Thyroid gland (tissue), 4 donors: ENCODE data around the gene KIRREL3. TPM values are rescaled to one million over a fixed set of nuclear protein-coding genes. Genes with fewer than 3 reads are reported as not detected.

ENCODE experiments used
- DNase-seq, 2 donors: peaks; one replicate each; pipeline ENCODE4 v3.0.0-alpha.2; 2019
- H3K27ac ChIP-seq, 3 donors: fragments of 200-600 bp; sonication (generic); 1 replicate in 2 of 3; 2 replicates in 1 of 3; pipeline ENCODE4 v1.5.1; 2016 to 2019; ENCODE audit warnings: mild to moderate bottlenecking in 1 of 3, moderate library complexity in 1 of 3
- H3K27me3 ChIP-seq: fragments of 200-600 bp; sonication (generic); one replicate; pipeline ENCODE4 v1.5.1; 2019
- H3K36me3 ChIP-seq, 2 donors: fragments of 200-600 bp; sonication (generic); one replicate each; pipeline ENCODE4 v1.5.1; 2016 to 2019
- H3K4me1 ChIP-seq, 2 donors: fragments of 200-600 bp; sonication (generic); one replicate each; pipeline ENCODE4 v1.5.1; 2017 to 2019
- H3K4me3 ChIP-seq, 3 donors: fragments of 200-600 bp; sonication (generic); replicated peaks in 1 of 3; 1 replicate in 2 of 3; 2 replicates in 1 of 3; pipeline ENCODE4 v1.5.1; 2016; ENCODE audit warnings: mild to moderate bottlenecking in 1 of 3
- H3K9me3 ChIP-seq: fragments of 200-600 bp; sonication (generic); one replicate; pipeline ENCODE4 v1.5.1; 2017
- POLR2A ChIP-seq, 2 donors: fragments of 450-650 bp; IDR thresholded peaks; one replicate each; pipeline ENCODE4 v1.6.1; 2017; ENCODE audit warnings: antibody characterized with exemption in 2 of 2, mild to moderate bottlenecking in 2 of 2, moderate library complexity in 1 of 2
- WGBS, 2 donors: methylation state at CpG; one replicate each; pipeline ENCODE4 v1.1.5; 2017; 5-methylcytosine and 5-hydroxymethylcytosine counted together
- intact Hi-C: fragments of 100-400 bp; cut with DNase I; formaldehyde crosslinking; loops from one replicate; pipeline ENCODE4 v1.15.1; 2023
- total RNA-seq, 4 donors: library from RNA; depleted of rRNA; stranded (reverse); fragments of >200 nt; gene quantifications; one replicate each; pipeline ENCODE4 v1.2.3, GENCODE V29; 2016
- TF ChIP-seq, protein P1 (sequence below), 6 experiments: fragments of 200-600 bp in 3 of 6; fragments of 450-650 bp in 3 of 6; sonication (generic) in 3 of 6; IDR thresholded peaks; one replicate each; pipeline ENCODE4 v1.5.1; 2016 to 2019; ENCODE audit warnings: antibody characterized with exemption in 6 of 6, mild to moderate bottlenecking in 2 of 6, inconsistent platforms in 1 of 6, moderate library complexity in 1 of 6

KIRREL3 gene
- total RNA-seq, 4 donors from 2014 or later, result 0.78 TPM; not detected in 3

DNA sequence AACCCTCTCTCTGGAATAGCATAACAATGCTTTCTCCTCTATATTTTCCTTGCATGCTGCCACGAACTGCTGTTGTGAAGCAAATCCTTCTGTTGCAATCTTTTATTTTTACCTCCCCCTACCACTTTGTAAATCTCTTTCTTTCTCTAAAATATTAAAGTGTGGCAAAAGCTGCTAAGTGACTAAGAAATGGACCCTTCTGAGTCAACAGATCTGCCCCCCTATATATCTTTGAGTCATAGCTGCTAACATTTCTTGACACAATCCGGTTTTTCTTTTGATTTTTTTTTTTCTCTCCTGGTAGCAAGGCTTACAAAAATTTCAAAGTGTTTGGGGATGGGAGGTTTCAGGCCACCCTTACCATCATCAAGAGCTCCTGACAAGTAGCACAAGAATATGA is 39.0 kb upstream of the KIRREL3 start:
- no peak for DNase-seq

DNA sequence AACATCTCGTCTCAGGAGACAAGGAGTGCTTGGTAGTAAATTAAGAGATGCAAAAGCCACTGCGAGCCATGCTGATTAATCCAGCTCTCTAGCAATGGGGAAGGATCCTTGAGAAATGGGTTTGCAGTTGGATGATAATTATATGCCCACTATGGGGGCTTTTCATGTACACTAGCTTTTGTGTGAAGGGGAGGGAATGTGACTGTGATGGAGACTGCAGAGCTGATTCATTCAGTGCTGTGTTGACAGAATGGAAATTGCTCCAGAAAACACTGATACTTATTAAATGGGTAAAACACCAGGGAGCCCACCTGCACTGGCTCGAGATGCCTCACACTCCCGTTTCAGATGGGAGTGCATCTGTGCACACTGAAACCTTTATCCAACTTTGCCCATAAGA is 37.0 kb upstream of the KIRREL3 start:
- Histone ChIP-seq H3K27me3 (no peaks in the 10 kb centered on the region), H3K27ac (no peak overlapping the region), H3K4me3 (no peak overlapping the region), H3K4me1 (no peaks in the 10 kb centered on the region), H3K9me3 (no peaks in the 10 kb centered on the region), H3K36me3 (no peaks in the 10 kb centered on the region)
- TF ChIP-seq, protein P1, sequence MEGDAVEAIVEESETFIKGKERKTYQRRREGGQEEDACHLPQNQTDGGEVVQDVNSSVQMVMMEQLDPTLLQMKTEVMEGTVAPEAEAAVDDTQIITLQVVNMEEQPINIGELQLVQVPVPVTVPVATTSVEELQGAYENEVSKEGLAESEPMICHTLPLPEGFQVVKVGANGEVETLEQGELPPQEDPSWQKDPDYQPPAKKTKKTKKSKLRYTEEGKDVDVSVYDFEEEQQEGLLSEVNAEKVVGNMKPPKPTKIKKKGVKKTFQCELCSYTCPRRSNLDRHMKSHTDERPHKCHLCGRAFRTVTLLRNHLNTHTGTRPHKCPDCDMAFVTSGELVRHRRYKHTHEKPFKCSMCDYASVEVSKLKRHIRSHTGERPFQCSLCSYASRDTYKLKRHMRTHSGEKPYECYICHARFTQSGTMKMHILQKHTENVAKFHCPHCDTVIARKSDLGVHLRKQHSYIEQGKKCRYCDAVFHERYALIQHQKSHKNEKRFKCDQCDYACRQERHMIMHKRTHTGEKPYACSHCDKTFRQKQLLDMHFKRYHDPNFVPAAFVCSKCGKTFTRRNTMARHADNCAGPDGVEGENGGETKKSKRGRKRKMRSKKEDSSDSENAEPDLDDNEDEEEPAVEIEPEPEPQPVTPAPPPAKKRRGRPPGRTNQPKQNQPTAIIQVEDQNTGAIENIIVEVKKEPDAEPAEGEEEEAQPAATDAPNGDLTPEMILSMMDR (IDR thresholded peaks at IDR 0.05), result no peak
- TF ChIP-seq POLR2A (IDR thresholded peaks at IDR 0.05), result no peak
- DNase-seq, result no peak
- intact Hi-C loops, result no loop called here
- 44 to 62% methylated on average over 4 of the region's 4 CpGs for WGBS, 2 donors

More for the DNA sequence above, 39.0 kb upstream of the KIRREL3 start:
- Histone ChIP-seq H3K27ac (no peak overlapping the region), H3K9me3 (no peaks in the 10 kb centered on the region), H3K36me3 (no peaks in the 10 kb centered on the region), H3K4me3 (no peak overlapping the region), H3K27me3 (no peaks in the 10 kb centered on the region), H3K4me1 (no peaks in the 10 kb centered on the region)
- TF ChIP-seq, protein P1 (IDR thresholded peaks at IDR 0.05), result no peak
- TF ChIP-seq POLR2A (IDR thresholded peaks at IDR 0.05), result no peak
- WGBS, 2 donors, result 65 to 68% methylated on average over 2 of the region's 2 CpGs
- intact Hi-C loops, result no loop called here

DNA sequence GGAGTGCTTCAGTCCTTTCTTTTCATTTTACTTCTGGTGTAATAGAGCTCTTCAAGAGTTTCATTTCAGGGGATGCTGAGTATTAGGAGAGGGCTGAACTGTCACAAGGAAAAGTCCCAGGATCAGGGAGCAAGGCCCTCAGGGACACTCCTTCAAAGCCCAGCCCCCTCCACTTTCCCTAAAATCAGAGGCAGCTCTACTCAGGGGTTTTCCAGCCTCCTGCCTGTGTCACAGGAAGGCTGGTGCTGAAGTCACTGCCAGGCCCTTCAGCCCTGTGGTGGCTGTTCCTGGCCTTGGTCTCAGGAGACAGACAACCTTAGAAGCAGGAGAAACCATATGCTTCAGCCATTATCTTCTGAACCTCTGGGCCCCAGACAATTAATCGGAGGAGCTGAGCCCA is 36.4 kb upstream of the KIRREL3 start:
- no peak for DNase-seq
- Histone ChIP-seq H3K9me3 (no peaks in the 10 kb centered on the region), H3K27me3 (no peaks in the 10 kb centered on the region), H3K36me3 (no peaks in the 10 kb centered on the region), H3K4me1 (no peaks in the 10 kb centered on the region), H3K27ac (no peak overlapping the region), H3K4me3 (no peak overlapping the region)
- intact Hi-C loops, result no loop called here
- TF ChIP-seq, protein P1 (IDR thresholded peaks at IDR 0.05), result no peak
- TF ChIP-seq POLR2A (IDR thresholded peaks at IDR 0.05), result no peak
- 83 to 85% methylated on average over 1 of the region's 1 CpG for WGBS, 2 donors

DNA sequence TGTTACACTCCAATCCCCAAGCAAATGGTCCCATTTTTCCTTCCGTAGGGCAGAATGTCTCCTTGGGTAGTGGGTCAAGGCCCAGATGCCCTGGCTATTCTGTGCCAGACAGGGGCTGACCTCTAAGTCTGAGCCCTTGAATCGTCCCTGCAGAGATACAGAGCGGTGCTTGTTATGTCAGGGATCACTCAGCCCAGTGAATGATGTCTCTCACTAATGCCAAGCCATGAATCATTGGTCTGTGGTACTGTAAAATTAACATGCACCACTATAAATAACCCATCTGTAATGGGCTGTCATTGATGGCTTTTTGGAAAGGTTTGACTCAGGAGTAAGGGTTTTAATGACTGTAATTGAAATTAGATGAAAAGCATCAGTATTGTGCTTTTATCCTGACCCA is 35.3 kb upstream of the KIRREL3 start:
- Histone ChIP-seq H3K4me1 (no peaks in the 10 kb centered on the region), H3K9me3 (no peaks in the 10 kb centered on the region), H3K27ac (no peak overlapping the region), H3K36me3 (no peaks in the 10 kb centered on the region), H3K27me3 (no peaks in the 10 kb centered on the region), H3K4me3 (no peak overlapping the region)
- WGBS, 2 donors, result 88 to 91% methylated on average over 3 of the region's 3 CpGs
- intact Hi-C loops, result no loop called here
- no peak for DNase-seq
- TF ChIP-seq POLR2A (IDR thresholded peaks at IDR 0.05), result no peak
- TF ChIP-seq, protein P1 (IDR thresholded peaks at IDR 0.05), result no peak

DNA sequence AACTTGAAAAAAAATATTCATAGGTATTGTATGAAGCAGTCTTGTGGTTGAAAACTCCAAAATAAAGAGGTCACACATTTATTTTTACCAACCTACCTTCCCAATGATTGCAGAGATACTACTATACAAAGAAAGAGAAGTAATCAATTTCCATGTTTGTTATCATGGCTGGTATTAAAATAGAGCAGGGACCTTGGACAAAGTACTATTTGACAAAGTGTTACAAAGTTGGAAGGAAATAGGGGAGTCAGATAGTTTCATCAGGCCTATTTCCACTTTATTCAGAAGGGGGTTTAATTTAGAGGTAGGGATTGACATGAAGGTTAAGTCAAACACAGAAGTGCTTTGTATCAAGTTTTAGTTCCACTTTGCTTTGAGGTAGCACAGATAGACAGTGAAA is 34.4 kb upstream of the KIRREL3 start:
- no peak for DNase-seq
- Histone ChIP-seq H3K9me3 (no peaks in the 10 kb centered on the region), H3K27ac (no peak overlapping the region), H3K4me1 (no peaks in the 10 kb centered on the region), H3K36me3 (no peaks in the 10 kb centered on the region), H3K27me3 (no peaks in the 10 kb centered on the region), H3K4me3 (no peak overlapping the region)
- intact Hi-C loops, result no loop called here
- no peak for TF ChIP-seq POLR2A (IDR thresholded peaks at IDR 0.05)
- TF ChIP-seq, protein P1 (IDR thresholded peaks at IDR 0.05), result no peak
